Measurements from ENCODE around the gene NCBP1. TPM values are rescaled to one million over a fixed set of nuclear protein-coding genes. Genes with fewer than 3 reads are reported as not detected.

NCBP1 gene
- total and polyA plus RNA-seq, 2 experiments from 2014 or later, result 22.6 to 33.0 TPM

DNA sequence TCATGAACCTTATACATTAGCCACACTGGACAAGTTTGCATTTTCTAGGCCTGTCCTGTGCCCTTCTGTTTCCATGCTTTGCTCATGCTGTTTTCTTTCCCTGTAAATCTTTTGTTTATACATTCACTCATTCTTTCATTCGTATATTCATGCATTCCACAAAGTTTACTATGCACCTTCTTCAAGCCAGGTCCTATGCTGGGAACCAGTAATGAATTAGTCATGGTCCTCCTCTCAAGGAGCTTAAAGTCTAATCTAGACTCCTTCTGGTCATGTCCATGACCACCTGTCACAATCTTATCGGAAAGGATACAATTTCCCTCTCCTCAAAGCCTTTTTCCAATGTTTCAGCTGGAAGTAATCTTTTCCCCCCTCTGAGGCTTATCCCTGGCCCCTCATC, 72.6 kb downstream of the NCBP1 start:
- H3K79me2 ChIP-seq, result no peaks in the 10 kb centered on the region
- no peak overlapping the region for H3K4me2 ChIP-seq
- H4K20me1 ChIP-seq (ENCODE audit: insufficient read depth, poor library complexity, severe bottlenecking), result no peaks in the 10 kb centered on the region
- DNase-seq (ENCODE audit: low spot score), result no peak
- no peaks in the 10 kb centered on the region for H3K9me3 ChIP-seq (ENCODE audit: low read depth)
- no peaks in the 10 kb centered on the region for H3K9me2 ChIP-seq (replicated peaks; ENCODE audit: insufficient read depth)
- H3K36me3 ChIP-seq (replicated peaks; ENCODE audit: insufficient read depth, low read depth), result no peaks in the 10 kb centered on the region
- TF ChIP-seq EZH2phosphoT487 (IDR thresholded peaks at IDR 0.05; ENCODE audit: low read depth, severe bottlenecking, unreplicated experiment) (no peak), EZH2 (IDR thresholded peaks at IDR 0.05; ENCODE audit: borderline replicate concordance) (no peak)
- TF ChIP-seq, protein P1, sequence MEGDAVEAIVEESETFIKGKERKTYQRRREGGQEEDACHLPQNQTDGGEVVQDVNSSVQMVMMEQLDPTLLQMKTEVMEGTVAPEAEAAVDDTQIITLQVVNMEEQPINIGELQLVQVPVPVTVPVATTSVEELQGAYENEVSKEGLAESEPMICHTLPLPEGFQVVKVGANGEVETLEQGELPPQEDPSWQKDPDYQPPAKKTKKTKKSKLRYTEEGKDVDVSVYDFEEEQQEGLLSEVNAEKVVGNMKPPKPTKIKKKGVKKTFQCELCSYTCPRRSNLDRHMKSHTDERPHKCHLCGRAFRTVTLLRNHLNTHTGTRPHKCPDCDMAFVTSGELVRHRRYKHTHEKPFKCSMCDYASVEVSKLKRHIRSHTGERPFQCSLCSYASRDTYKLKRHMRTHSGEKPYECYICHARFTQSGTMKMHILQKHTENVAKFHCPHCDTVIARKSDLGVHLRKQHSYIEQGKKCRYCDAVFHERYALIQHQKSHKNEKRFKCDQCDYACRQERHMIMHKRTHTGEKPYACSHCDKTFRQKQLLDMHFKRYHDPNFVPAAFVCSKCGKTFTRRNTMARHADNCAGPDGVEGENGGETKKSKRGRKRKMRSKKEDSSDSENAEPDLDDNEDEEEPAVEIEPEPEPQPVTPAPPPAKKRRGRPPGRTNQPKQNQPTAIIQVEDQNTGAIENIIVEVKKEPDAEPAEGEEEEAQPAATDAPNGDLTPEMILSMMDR (IDR thresholded peaks at IDR 0.05; ENCODE audit: poor library complexity), result no peak
- no peak overlapping the region for H3K27ac ChIP-seq
- peaks cover 11% of the 10 kb centered on the region for H3K4me1 ChIP-seq (ENCODE audit: insufficient read depth)
- no peaks in the 10 kb centered on the region for H3K27me3 ChIP-seq
- H3K4me3 ChIP-seq, result no peak overlapping the region
- WGBS (ENCODE audit: low lambda C conversion rate, missing lambda C conversion rate), result 85% methylated on average over 2 of the region's 2 CpGs
- no peak overlapping the region for H2AFZ ChIP-seq

DNA sequence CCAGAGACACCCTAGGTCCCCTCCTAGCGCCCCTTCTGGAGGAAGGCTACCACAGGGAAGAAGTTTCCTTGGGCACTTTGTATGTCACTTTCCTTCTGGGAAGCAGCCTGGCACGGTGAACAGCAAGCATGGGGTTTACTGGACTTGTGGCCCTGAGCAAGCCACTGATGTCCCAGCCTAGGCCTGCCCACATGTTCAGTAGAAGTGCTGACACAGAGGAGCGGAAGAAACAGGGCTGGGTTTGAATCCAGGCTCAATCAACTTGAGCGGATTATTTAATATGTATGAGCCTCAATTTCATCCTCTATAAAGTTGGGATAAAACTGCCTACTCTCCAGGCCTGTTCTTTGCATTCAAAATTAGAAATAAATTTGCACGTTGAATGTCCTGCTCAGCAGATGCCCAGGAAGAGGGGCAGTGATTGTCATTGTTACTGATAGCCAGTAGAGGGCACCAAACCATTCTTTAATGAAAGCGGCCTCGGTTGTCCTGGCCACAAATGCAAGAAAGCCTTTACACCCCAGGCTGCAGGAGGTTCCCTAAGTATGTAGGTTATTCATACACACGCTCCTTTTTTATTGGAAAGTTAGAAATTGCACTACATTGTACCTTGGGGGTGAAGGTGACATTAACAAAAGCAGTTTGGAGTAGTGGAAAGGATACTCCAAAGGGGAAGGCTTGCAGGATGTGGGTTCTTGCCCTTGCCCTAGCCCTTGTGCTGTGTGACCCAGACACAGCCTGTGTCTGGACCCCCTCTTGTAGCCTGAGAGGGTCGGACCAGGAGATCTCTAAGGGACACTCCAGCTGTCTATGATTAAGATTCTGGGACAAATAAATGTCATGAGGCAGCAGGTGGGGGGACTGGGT, 77.0 kb downstream of the NCBP1 start:
- 26% methylated on average over 9 of the region's 9 CpGs for WGBS (ENCODE audit: low lambda C conversion rate, missing lambda C conversion rate)
- no peaks in the 10 kb centered on the region for H4K20me1 ChIP-seq (ENCODE audit: insufficient read depth, poor library complexity, severe bottlenecking)
- no peak overlapping the region for H3K4me2 ChIP-seq

DNA sequence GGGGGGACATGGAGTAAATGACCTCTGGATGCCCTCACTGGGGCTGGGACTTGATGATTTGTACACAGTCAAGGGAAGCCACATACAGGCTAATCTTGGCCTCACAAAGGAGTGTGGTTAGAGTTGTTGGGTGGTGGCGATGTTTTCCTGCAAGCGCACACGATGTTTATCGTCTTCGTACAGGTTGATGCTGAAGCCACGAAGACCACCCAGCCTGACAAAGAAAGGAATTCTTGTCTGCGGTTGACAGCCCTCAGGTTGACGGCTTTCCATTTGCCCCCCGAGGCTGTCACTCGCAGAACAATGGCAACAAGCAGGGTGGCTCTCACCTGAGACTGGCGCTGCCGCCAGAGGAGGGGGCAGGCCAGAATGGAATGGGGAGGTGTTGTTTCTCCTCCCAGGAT, 77.6 kb downstream of the NCBP1 start:
- Histone ChIP-seq H3K4me3 (no peak overlapping the region), H3K79me2 (no peaks in the 10 kb centered on the region), H3K9me2 (replicated peaks; ENCODE audit: insufficient read depth) (no peaks in the 10 kb centered on the region), H3K4me1 (ENCODE audit: insufficient read depth) (no peaks in the 10 kb centered on the region), H3K27me3 (no peaks in the 10 kb centered on the region), H3K4me2 (no peak overlapping the region), H3K27ac (no peak overlapping the region), H3K36me3 (replicated peaks; ENCODE audit: insufficient read depth, low read depth) (no peaks in the 10 kb centered on the region), H3K9me3 (ENCODE audit: low read depth) (no peaks in the 10 kb centered on the region), H2AFZ (peak overlapping the region; percentile 9), H4K20me1 (ENCODE audit: insufficient read depth, poor library complexity, severe bottlenecking) (no peaks in the 10 kb centered on the region)
- no peak for DNase-seq (ENCODE audit: low spot score)
- TF ChIP-seq, protein P1 (IDR thresholded peaks at IDR 0.05; ENCODE audit: poor library complexity), result no peak
- TF ChIP-seq EZH2 (IDR thresholded peaks at IDR 0.05; ENCODE audit: borderline replicate concordance) (no peak), EZH2phosphoT487 (IDR thresholded peaks at IDR 0.05; ENCODE audit: low read depth, severe bottlenecking, unreplicated experiment) (no peak)
- WGBS (ENCODE audit: low lambda C conversion rate, missing lambda C conversion rate), result 27% methylated on average over 12 of the region's 12 CpGs

More for the DNA sequence above, 77.0 kb downstream of the NCBP1 start:
- Histone ChIP-seq H2AFZ (no peak overlapping the region), H3K4me3 (no peak overlapping the region), H3K79me2 (no peaks in the 10 kb centered on the region), H3K27me3 (no peaks in the 10 kb centered on the region), H3K9me3 (ENCODE audit: low read depth) (no peaks in the 10 kb centered on the region), H3K4me1 (ENCODE audit: insufficient read depth) (no peaks in the 10 kb centered on the region), H3K36me3 (replicated peaks; ENCODE audit: insufficient read depth, low read depth) (no peaks in the 10 kb centered on the region), H3K9me2 (replicated peaks; ENCODE audit: insufficient read depth) (no peaks in the 10 kb centered on the region), H3K27ac (no peak overlapping the region)
- DNase-seq (ENCODE audit: low spot score), result peak; percentile 87
- no peak for TF ChIP-seq EZH2phosphoT487 (IDR thresholded peaks at IDR 0.05; ENCODE audit: low read depth, severe bottlenecking, unreplicated experiment)
- no peak for TF ChIP-seq EZH2 (IDR thresholded peaks at IDR 0.05; ENCODE audit: borderline replicate concordance)
- TF ChIP-seq, protein P1 (IDR thresholded peaks at IDR 0.05; ENCODE audit: poor library complexity), result peak; percentile 78

Measured in hepatocyte (in vitro differentiated cells).